Measurements from ENCODE around the gene CDYL. TPM values are rescaled to one million over a fixed set of nuclear protein-coding genes. Genes with fewer than 3 reads are reported as not detected.

CDYL gene
- total RNA-seq, 1 experiment from 2014 or later, result 41.6 TPM

DNA sequence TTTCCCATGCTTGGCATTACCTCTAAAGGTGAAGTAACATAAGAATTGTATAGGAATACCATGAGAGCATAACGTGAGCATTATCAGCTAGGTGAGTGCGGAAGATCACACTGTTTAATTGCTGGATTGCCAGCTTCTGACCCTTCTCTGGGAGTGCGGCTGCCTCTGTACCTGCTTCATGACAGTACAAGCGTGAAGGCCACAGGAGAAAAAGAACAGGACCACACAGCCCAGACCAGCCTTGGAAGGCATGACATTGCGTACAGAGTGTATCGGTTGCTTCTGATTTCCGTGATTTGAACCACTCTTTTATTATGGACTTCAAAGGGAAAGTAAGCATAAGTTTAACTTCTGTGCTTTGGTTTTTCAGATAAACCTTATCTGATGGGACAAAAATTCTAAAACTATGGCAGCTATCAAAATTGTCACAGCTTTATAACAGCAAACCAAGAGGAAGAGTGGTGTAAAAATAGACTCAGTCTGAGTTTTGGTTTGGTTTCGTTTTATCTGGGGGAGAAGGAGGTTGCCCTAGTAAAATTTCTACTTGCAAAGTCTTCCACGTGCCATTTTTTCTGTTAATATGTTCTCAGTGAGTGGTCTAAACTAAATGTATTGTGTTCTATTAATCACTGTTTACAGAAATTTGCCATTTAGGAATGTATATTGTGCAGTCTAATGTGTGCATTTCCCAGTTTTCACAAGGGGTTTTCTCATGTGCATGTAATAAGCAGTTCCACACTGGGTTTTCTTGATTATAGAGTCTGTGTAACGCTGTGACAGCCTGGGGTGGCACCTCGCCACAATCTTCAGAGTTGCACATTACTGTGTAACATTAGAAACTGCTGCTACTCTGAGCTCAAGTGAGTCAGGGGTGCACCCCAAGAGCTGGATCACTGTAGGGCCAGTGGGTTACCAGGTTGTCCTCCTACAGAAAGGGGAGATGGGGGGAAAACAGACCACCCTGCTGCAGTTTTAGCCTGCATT lies 130.4 kb downstream of the CDYL start:
- intact Hi-C loops (cut with micrococcal nuclease; ENCODE audit: unreplicated experiment), result no loop called here
- Histone ChIP-seq H3K9me3 (no peaks in the 10 kb centered on the region), H3K27me3 (replicated peaks; ENCODE audit: control insufficient read depth, insufficient read depth, low read length) (no peaks in the 10 kb centered on the region), H3K4me1 (peaks cover 14% of the 10 kb centered on the region), H3K4me3 (ENCODE audit: low read depth, low read length) (no peak overlapping the region), H3K36me3 (ENCODE audit: control insufficient read depth, insufficient read depth, low read length) (no peaks in the 10 kb centered on the region)
- Mint-ChIP-seq H3K36me3 (ENCODE audit: insufficient read depth, unreplicated experiment) (peaks cover 29% of the 10 kb centered on the region), H3K9me3 (ENCODE audit: unreplicated experiment) (no peaks in the 10 kb centered on the region), H3K4me1 (ENCODE audit: low read depth, unreplicated experiment) (peaks cover 12% of the 10 kb centered on the region), H3K4me3 (ENCODE audit: unreplicated experiment) (no peak overlapping the region), H3K27ac (ENCODE audit: unreplicated experiment) (no peak overlapping the region), H3K27me3 (ENCODE audit: insufficient read depth, unreplicated experiment) (no peaks in the 10 kb centered on the region)
- BruUV-seq (replicated peaks), result no TSS peak
- TF ChIP-seq, protein P1, sequence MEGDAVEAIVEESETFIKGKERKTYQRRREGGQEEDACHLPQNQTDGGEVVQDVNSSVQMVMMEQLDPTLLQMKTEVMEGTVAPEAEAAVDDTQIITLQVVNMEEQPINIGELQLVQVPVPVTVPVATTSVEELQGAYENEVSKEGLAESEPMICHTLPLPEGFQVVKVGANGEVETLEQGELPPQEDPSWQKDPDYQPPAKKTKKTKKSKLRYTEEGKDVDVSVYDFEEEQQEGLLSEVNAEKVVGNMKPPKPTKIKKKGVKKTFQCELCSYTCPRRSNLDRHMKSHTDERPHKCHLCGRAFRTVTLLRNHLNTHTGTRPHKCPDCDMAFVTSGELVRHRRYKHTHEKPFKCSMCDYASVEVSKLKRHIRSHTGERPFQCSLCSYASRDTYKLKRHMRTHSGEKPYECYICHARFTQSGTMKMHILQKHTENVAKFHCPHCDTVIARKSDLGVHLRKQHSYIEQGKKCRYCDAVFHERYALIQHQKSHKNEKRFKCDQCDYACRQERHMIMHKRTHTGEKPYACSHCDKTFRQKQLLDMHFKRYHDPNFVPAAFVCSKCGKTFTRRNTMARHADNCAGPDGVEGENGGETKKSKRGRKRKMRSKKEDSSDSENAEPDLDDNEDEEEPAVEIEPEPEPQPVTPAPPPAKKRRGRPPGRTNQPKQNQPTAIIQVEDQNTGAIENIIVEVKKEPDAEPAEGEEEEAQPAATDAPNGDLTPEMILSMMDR (IDR thresholded peaks at IDR 0.05; ENCODE audit: insufficient read depth in 1 of 2, low read depth in 1 of 2, low read length in 1 of 2, severe bottlenecking in 1 of 2, unreplicated experiment in 1 of 2), result no peak
- no peak for DNase-seq
- ChIA-PET CTCF (no interaction called here), POLR2A (no interaction called here)

DNA sequence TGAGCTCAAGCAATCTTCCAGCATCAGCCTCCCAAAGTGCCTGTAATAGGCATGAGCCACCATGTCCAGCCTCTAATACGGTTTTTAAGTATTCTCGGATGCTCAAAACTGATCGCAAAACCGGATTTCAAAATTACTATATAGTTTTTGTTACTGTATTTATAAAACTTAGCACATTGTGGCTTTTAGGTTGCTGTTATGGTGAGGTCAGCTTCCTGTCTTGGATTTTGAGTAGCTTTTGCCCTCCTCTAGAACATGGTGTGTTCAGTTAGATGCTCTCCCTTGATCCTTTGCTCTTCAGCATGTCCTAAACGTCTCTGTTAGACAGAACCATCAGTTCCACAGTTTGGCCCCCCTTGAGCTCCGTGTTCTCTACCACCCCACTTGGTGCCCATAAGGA lies 131.4 kb downstream of the CDYL start:
- no peak overlapping the region for H3K4me3 Mint-ChIP-seq (ENCODE audit: unreplicated experiment)
- peaks cover 24% of the 10 kb centered on the region for H3K36me3 Mint-ChIP-seq (ENCODE audit: insufficient read depth, unreplicated experiment)
- intact Hi-C loops (cut with micrococcal nuclease; ENCODE audit: unreplicated experiment), result no loop called here
- H3K27me3 Mint-ChIP-seq (ENCODE audit: insufficient read depth, unreplicated experiment), result no peaks in the 10 kb centered on the region
- Histone ChIP-seq H3K36me3 (ENCODE audit: control insufficient read depth, insufficient read depth, low read length) (no peaks in the 10 kb centered on the region), H3K27me3 (replicated peaks; ENCODE audit: control insufficient read depth, insufficient read depth, low read length) (no peaks in the 10 kb centered on the region), H3K4me1 (peaks cover 14% of the 10 kb centered on the region), H3K9me3 (no peaks in the 10 kb centered on the region), H3K4me3 (ENCODE audit: low read depth, low read length) (no peak overlapping the region)
- peaks cover 12% of the 10 kb centered on the region for H3K4me1 Mint-ChIP-seq (ENCODE audit: low read depth, unreplicated experiment)
- ChIA-PET CTCF (no interaction called here), POLR2A (no interaction called here)
- no peak for DNase-seq
- no TSS peak for BruUV-seq (replicated peaks)
- TF ChIP-seq, protein P1 (IDR thresholded peaks at IDR 0.05; ENCODE audit: insufficient read depth in 1 of 2, low read depth in 1 of 2, low read length in 1 of 2, severe bottlenecking in 1 of 2, unreplicated experiment in 1 of 2), result no peak
- no peaks in the 10 kb centered on the region for H3K9me3 Mint-ChIP-seq (ENCODE audit: unreplicated experiment)
- peak overlapping the region; percentile 64 for H3K27ac Mint-ChIP-seq (ENCODE audit: unreplicated experiment)

DNA sequence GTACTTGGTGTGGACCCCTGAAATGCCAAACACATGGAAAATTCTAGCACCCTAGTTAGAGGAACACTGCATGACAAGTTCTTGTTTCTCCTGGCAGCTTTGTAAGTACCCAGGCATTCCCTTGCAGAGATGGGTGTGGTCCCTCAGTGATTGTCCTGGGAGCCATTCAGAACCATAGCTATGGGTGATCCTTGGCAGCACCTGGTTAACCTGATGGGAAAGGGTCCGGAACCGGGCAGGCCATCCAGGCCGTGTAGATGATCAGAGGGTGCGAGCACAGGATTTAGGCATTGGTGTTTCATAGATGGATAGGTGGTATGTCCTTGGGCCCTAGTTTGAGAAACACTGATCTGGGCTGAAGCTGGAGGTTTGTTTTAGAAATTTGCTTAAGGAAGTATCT lies 131.9 kb downstream of the CDYL start:
- no peaks in the 10 kb centered on the region for H3K27me3 ChIP-seq (replicated peaks; ENCODE audit: control insufficient read depth, insufficient read depth, low read length)
- CTCF ChIA-PET, result no interaction called here
- no peaks in the 10 kb centered on the region for H3K36me3 ChIP-seq (ENCODE audit: control insufficient read depth, insufficient read depth, low read length)
- no peak for DNase-seq
- Mint-ChIP-seq H3K9me3 (ENCODE audit: unreplicated experiment) (no peaks in the 10 kb centered on the region), H3K27me3 (ENCODE audit: insufficient read depth, unreplicated experiment) (no peaks in the 10 kb centered on the region), H3K27ac (ENCODE audit: unreplicated experiment) (peak overlapping the region; percentile 64), H3K4me3 (ENCODE audit: unreplicated experiment) (no peak overlapping the region), H3K36me3 (ENCODE audit: insufficient read depth, unreplicated experiment) (peaks cover 22% of the 10 kb centered on the region), H3K4me1 (ENCODE audit: low read depth, unreplicated experiment) (peaks cover 12% of the 10 kb centered on the region)
- no peak overlapping the region for H3K4me3 ChIP-seq (ENCODE audit: low read depth, low read length)
- BruUV-seq (replicated peaks), result no TSS peak
- H3K9me3 ChIP-seq, result no peaks in the 10 kb centered on the region
- intact Hi-C loops (cut with micrococcal nuclease; ENCODE audit: unreplicated experiment), result no loop called here
- H3K4me1 ChIP-seq, result peaks cover 14% of the 10 kb centered on the region
- TF ChIP-seq, protein P1 (IDR thresholded peaks at IDR 0.05; ENCODE audit: insufficient read depth in 1 of 2, low read depth in 1 of 2, low read length in 1 of 2, severe bottlenecking in 1 of 2, unreplicated experiment in 1 of 2), result no peak
- POLR2A ChIA-PET, result no interaction called here
